ENCODE data around the gene NRN1L.
A peak's percentile ranks its signal among the peaks of the same experiment; 100 is the strongest.

Gene NRN1L

DNA sequence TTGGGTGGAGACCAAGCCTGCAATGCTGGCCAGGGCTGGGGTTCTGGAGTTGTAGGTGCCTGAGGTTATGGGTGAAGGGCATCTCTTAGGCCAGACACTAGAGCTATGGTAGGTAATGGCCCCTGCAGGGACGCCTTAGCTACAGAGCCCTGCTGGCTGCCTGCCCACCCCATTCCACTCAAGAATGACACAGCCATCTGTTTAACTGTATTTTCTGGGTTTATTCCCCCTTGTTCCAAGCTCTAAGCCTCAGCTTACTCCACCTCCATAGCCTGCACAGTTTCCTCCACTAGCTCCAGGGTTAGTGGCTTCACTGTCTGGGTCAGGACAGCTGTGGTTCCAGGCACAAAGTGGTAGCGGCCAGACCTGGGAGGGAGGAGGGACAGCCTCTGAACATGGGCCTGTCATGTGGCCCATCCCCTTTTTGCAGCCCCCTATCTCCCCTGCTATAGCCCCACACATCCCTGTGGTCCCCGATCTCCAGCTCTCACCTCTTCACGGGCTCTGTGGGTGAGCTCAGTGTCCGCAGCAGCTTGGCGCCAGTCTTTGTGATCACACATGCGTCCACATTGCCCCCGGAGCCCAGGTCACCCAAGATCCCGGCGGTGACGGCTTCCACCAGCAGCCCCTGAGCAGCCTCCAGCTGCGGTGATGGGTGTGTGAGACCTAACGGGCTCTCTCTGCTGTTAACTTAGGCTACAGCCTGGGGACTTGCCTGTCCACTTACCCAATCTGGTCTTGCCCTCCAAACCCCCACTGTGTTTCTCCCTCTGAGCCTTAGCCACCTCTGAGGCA lies 49.8 kb downstream of the NRN1L start:
- TF ChIP-seq, protein P1, sequence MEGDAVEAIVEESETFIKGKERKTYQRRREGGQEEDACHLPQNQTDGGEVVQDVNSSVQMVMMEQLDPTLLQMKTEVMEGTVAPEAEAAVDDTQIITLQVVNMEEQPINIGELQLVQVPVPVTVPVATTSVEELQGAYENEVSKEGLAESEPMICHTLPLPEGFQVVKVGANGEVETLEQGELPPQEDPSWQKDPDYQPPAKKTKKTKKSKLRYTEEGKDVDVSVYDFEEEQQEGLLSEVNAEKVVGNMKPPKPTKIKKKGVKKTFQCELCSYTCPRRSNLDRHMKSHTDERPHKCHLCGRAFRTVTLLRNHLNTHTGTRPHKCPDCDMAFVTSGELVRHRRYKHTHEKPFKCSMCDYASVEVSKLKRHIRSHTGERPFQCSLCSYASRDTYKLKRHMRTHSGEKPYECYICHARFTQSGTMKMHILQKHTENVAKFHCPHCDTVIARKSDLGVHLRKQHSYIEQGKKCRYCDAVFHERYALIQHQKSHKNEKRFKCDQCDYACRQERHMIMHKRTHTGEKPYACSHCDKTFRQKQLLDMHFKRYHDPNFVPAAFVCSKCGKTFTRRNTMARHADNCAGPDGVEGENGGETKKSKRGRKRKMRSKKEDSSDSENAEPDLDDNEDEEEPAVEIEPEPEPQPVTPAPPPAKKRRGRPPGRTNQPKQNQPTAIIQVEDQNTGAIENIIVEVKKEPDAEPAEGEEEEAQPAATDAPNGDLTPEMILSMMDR (IDR thresholded peaks at IDR 0.05; ENCODE audit: low read depth, low read length) = no peak

DNA sequence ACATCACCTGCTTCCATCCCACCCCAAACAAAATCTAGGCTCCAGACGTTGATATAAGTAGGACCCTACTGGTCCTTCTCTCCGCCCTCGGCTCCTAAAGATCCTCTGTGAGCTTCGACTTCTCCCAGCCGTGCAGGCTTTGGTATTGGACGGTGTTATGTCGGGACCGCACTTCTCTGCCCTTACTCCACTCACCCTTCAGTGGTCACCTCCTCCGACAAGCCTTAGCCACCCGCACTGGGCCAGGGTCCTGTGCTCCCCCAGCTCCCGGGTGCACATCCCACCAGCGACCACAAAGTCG lies 50.4 kb downstream of the NRN1L start:
- no peak for DNase-seq (ENCODE audit: low read depth, low spot score)
- peak overlapping the region; percentile 85 for H3K4me3 ChIP-seq (ENCODE audit: low read depth, low read length)
- TF ChIP-seq, protein P1 (IDR thresholded peaks at IDR 0.05; ENCODE audit: low read depth, low read length) = no peak
- in situ Hi-C loops (cut with HindIII; ENCODE audit: low sequenced_read_pairs) = no loop called here

More for the DNA sequence above, 49.8 kb downstream of the NRN1L start:
- peak overlapping the region; percentile 85 for H3K4me3 ChIP-seq (ENCODE audit: low read depth, low read length)
- in situ Hi-C loops (cut with HindIII; ENCODE audit: low sequenced_read_pairs) = no loop called here
- no peak for DNase-seq (ENCODE audit: low read depth, low spot score)

DNA sequence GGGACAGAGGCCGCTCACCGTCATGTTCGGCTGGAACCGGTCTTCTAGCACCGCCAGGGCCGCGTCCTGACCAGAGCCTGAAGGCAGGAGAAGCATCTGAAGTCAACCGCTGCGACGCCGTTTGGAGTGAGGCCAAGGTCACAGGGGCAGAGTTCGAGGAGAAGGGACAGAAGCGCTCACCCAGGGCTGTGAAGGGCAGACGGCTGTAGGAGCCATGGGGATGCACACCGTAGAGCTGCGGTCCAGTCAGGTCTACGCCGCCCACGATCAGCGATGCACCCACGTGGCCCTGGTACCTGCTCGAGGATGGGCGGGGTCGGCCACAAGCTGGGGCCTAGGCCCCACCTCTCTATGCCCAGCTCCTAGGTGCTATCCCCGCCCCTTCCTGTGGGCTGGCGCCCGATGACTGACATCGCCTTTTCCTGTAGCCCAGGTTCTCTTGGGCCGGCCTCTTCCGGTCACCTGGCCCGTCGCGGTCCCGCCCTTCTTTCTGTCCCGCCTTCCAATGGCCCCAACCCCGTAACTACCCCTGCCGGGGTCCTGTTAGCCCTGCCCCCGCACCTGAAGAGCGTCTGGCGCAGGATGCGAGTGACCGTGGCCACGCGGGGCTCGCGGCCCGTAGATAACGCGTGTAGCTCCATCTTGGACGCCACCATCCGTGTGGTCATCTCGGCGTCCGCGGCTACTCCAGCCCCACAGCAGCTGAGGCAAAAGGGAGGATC lies 50.9 kb downstream of the NRN1L start:
- in situ Hi-C loops (cut with HindIII; ENCODE audit: low sequenced_read_pairs) = no loop called here
- TF ChIP-seq, protein P1 (IDR thresholded peaks at IDR 0.05; ENCODE audit: low read depth, low read length) = no peak
- H3K4me3 ChIP-seq (ENCODE audit: low read depth, low read length) = peak overlapping the region; percentile 85

More for the DNA sequence above, 50.9 kb downstream of the NRN1L start:
- peak; percentile 92 for DNase-seq (ENCODE audit: low read depth, low spot score)

Data from astrocyte of the spinal cord (primary cell).